Fibroblast of the conjunctiva (primary cell): ENCODE results near the gene C4B.
"Not testable (repeated sequence)": the region's sequence is repeated elsewhere in the genome, so short reads cannot be mapped to it uniquely, and the experiment has no call there.

Experiments
- DNase-seq: peaks from one replicate; pipeline ENCODE4 v3.0.0-alpha.2; 2010; ENCODE audit warnings: low read depth

C4B gene

GRCh38 chr6:31981744-31982143 lies 32.9 kb upstream of the C4B start, which contains the start of gene C4A:
Gene C4A (plus strand): TSS chr6:31982057. CDS start chr6:31982108, 51 bp downstream.
- DNase-seq, result not testable (repeated sequence)

GRCh38 chr6:31989363-31989762 lies 25.2 kb upstream of the C4B start:
- DNase-seq, result not testable (repeated sequence)

DNA sequence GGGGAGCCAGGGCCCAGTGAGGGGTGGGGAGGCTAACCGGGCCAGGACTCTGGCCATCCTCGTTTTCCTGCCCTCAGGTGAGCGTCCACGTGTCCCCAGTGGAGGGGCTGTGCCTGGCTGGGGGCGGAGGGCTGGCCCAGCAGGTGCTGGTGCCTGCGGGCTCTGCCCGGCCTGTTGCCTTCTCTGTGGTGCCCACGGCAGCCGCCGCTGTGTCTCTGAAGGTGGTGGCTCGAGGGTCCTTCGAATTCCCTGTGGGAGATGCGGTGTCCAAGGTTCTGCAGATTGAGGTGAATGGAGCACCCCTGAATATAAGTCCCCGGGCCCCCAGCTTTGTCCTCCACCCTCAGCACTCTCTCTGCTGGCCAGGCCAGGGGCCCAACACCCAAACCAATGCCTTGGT lies 20.2 kb upstream of the C4B start:
- not testable (repeated sequence) for DNase-seq

DNA sequence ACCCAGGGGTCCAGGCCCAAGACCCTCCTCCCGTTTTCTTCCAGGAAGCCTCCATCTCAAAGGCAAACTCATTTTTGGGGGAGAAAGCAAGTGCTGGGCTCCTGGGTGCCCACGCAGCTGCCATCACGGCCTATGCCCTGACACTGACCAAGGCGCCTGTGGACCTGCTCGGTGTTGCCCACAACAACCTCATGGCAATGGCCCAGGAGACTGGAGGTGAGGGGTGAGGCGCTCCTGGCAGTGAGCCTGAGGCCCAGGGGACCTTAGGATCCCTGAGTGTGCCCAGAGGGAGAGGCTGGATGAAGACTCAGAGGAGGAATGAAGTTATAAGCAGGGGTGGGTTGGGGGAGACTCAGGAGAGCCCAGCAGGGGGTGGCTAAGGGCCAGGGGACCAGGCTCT lies 18.2 kb upstream of the C4B start:
- DNase-seq, result not testable (repeated sequence)

- DNase-seq, result not testable (repeated sequence)
These were observed 11.9 kb upstream of the C4B start for GRCh38 chr6:32002546-32003268.

GRCh38 chr6:32003301-32003700 lies 11.3 kb upstream of the C4B start:
- DNase-seq, result not testable (repeated sequence)

GRCh38 chr6:32004393-32004792 lies 10.2 kb upstream of the C4B start:
- DNase-seq, result not testable (repeated sequence)

- not testable (repeated sequence) for DNase-seq
These were observed 9.6 kb upstream of the C4B start for GRCh38 chr6:32004864-32005537.

- DNase-seq, result not testable (repeated sequence)
These were observed 9.1 kb upstream of the C4B start for GRCh38 chr6:32005538-32005880.

- DNase-seq, result not testable (repeated sequence)
These were observed 8.5 kb upstream of the C4B start for GRCh38 chr6:32005991-32006529.

DNA sequence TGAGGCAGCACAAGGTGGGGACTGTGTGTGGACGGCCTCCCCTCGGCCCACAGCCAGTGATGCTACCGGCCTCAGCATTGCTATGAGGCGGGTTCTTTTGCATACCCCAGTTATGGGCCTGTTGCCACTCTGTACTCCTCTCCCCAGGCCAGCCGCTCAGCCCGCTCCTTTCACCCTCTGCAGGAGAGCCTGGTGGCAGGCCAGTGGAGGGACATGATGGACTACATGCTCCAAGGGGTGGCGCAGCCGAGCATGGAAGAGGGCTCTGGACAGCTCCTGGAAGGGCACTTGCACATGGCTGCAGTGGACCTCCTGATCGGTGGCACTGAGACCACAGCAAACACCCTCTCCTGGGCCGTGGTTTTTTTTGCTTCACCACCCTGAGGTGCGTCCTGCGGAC lies 7.5 kb upstream of the C4B start:
- not testable (repeated sequence) for DNase-seq

- DNase-seq, result not testable (repeated sequence)
These were observed 6.6 kb upstream of the C4B start for GRCh38 chr6:32008037-32008436.

DNA sequence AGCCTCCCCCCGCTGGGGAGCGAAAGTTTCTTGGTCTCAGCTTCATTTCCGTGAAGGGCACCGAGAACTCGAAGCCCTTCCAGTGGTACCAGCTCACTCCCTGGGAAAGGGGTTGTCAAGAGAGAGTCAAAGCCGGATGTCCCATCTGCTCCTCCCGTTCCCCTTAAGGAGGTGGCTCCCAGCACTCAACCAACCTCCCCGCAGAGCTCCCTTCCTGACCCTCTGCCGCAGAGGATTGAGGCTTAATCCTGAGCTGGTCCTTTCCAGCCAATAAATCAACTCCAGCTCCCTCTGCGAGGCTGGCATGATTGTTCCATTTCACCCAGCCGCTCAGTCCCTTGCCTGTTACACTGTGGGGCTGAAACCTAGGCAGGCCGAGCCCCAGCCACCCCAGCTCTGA lies 6.0 kb upstream of the C4B start:
- not testable (repeated sequence) for DNase-seq

DNA sequence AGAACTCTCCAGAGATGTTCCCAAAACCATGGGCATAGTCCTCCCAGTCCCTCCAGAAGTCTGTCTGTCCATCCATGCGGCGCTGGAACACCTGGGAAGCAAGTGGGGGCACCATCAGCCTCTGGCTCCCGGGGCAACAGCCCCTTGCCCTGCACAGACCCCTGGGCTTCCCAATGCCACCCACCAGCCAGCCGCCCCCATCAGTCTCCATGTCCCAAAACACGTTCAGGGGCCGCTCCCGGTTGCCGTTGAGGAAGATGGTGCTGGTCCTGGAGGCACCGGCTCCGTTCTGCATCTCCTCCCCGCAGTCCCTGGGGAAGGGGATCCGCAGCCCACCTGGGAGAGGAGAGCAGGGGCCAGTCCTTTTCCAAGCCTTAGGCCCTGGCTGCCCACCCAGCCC lies 5.1 kb upstream of the C4B start:
- DNase-seq, result not testable (repeated sequence)

GRCh38 chr6:32010856-32011530 lies 3.6 kb upstream of the C4B start:
- not testable (repeated sequence) for DNase-seq

GRCh38 chr6:32012941-32013617 lies 1.5 kb upstream of the C4B start:
- not testable (repeated sequence) for DNase-seq

GRCh38 chr6:32013738-32014137 lies 857 bp upstream of the C4B start:
- not testable (repeated sequence) for DNase-seq

DNA sequence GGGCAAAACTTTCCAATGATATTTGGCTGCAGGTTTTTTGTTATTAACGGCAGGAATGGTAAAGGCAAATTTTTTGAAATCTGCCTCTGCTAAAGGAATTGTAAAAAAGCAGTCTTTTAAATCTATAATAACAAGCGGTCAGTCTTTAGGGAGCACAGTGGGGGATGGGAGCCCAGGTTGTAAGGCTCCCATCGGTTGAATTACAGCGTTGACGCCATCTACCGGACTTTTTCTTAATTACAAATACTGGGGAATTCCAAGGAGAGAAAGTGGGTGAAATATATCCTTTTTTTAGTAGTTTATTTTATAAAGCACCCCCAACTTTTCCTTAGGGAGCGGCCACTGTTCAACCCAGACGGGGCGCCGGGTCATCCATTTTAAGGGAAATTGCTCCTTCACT lies 7.5 kb downstream of the C4B start:
- not testable (repeated sequence) for DNase-seq

DNA sequence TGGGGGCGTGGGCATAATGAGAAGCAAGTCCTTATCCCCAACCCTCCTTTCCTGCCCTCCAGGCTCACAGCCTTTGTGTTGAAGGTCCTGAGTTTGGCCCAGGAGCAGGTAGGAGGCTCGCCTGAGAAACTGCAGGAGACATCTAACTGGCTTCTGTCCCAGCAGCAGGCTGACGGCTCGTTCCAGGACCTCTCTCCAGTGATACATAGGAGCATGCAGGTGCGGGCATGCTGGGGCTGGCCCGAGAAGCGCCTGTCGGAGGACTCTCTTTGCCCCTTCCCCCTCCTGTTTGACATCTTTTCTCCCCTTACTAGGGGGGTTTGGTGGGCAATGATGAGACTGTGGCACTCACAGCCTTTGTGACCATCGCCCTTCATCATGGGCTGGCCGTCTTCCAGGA lies 14.0 kb downstream of the C4B start:
- DNase-seq, result not testable (repeated sequence)

DNA sequence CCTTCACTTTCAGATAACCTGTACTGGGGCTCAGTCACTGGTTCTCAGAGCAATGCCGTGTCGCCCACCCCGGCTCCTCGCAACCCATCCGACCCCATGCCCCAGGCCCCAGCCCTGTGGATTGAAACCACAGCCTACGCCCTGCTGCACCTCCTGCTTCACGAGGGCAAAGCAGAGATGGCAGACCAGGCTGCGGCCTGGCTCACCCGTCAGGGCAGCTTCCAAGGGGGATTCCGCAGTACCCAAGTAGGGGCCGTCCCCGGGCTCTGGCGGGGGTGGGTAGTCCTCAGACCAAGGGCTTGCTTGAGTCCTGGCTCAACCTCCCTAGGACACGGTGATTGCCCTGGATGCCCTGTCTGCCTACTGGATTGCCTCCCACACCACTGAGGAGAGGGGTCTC lies 15.0 kb downstream of the C4B start:
- not testable (repeated sequence) for DNase-seq

DNA sequence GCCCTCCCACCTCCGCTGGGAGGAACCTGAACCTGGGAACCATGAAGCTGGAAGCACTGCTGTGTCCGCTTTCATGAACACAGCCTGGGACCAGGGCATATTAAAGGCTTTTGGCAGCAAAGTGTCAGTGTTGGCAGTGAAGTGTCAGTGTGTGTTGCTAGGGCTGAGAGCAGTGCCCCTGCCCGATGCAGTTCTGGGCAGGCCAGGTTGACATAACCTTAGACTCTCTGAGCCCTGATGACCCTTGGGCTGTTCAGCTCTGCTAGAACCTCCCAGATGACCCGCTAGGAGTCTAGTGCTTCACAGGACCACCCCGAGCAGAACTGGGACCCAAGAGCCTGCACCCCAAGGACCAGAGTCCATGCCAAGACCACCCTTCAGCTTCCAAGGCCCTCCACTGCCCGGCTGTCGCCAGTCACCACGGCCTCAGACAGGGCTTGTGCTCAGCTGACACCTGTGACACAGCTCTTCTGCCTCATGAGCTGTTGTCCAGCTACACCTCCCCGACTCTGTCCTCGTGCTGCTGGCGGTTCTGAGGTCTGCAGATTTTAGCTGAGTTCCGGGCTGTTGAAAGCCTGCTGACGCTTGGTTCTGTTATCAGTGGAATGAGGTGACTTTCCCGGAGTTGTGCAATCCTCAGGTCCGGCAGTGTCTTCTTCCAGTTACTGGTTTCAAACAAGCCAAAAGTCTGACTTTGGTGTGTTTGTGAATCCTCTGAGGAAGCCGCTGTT lies 20.9 kb downstream of the C4B start:
- not testable (repeated sequence) for DNase-seq
